Body of pancreas (tissue), 4 donors: ENCODE data around the gene NAGPA. TPM values are rescaled to one million over a fixed set of nuclear protein-coding genes. Genes with fewer than 3 reads are reported as not detected.
"Not testable (repeated sequence)": the region's sequence is repeated elsewhere in the genome, so short reads cannot be mapped to it uniquely, and the experiment has no call there.

Experiments
- ATAC-seq: fragments of 150-250 bp; one replicate; pipeline ENCODE4 v1.9.1; 2016
- DNase-seq, 4 donors: peaks; one replicate each; pipeline ENCODE4 v3.0.0-alpha.2; 2019
- H3K27ac ChIP-seq, 4 donors: fragments of 200-600 bp; sonication (generic); 1 replicate in 3 of 4; 2 replicates in 1 of 4; pipeline versions ENCODE4 v1.5.1 to v1.6.1; 2016 to 2019; ENCODE audit warnings: mild to moderate bottlenecking in 1 of 4, mixed read lengths in 1 of 4, moderate library complexity in 1 of 4
- H3K27me3 ChIP-seq, 2 donors: fragments of 200-600 bp; sonication (generic); one replicate each; pipeline ENCODE4 v1.6.0; 2016; ENCODE audit warnings: mild to moderate bottlenecking in 1 of 2
- H3K36me3 ChIP-seq, 2 donors: fragments of 200-600 bp; sonication (generic); replicated peaks in 1 of 2; 2 replicates each; pipeline ENCODE4 v1.5.1; 2016; ENCODE audit warnings: low read depth in 2 of 2; ENCODE audit not compliant: insufficient read depth in 1 of 2
- H3K4me1 ChIP-seq: fragments of 200-600 bp; sonication (generic); one replicate; pipeline ENCODE4 v1.6.0; 2016
- H3K4me3 ChIP-seq, 2 donors: fragments of 200-600 bp; sonication (generic); 1 replicate in 1 of 2; 2 replicates in 1 of 2; pipeline ENCODE4 v1.5.1; 2016 to 2019
- H3K9me3 ChIP-seq, 3 donors: fragments of 200-600 bp; sonication (generic); 1 replicate in 2 of 3; 2 replicates in 1 of 3; pipeline ENCODE4 v1.5.1; 2016
- CTCF ChIP-seq, 7 experiments: fragments of 450-650 bp in 4 of 7; fragments of 200-600 bp in 3 of 7; sonication (generic) in 3 of 7; IDR thresholded peaks; one replicate each; pipeline ENCODE4 v1.5.1; 2016 to 2019; ENCODE audit warnings: antibody characterized with exemption in 7 of 7
- POLR2A ChIP-seq, 3 donors: fragments of 450-650 bp; IDR thresholded peaks; one replicate each; pipeline ENCODE4 v1.6.1; 2016; ENCODE audit warnings: antibody characterized with exemption in 3 of 3, mild to moderate bottlenecking in 2 of 3
- WGBS, 2 donors: methylation state at CpG; one replicate each; pipeline ENCODE4 v1.1.5; 2017; 5-methylcytosine and 5-hydroxymethylcytosine counted together
- intact Hi-C: fragments of 100-400 bp; cut with DNase I; formaldehyde crosslinking; loops from one replicate; pipeline ENCODE4 v1.15.1; 2023
- total RNA-seq, 2 donors: library from RNA; depleted of rRNA; stranded (reverse); fragments of >200 nt; gene quantifications; one replicate each; pipeline ENCODE4 v1.1.0, GENCODE V29; 2016

The NAGPA gene
- 10 to 100 TPM in 1 of 2 donors, 1 to 10 TPM in 1; 7.9 to 24.6 TPM for total RNA-seq

GRCh38 chr16:5033256-5034166 lies at the start of gene NAGPA:
NAGPA (minus strand) TSS chr16:5033935; CDS start chr16:5033914, 21 bp downstream.
- Histone ChIP-seq H3K4me1 (peaks cover 39% of the 10 kb centered on the region), H3K36me3 (peaks cover 0 to 2% of the 10 kb centered on the region in 2 donors), H3K27me3 (no peaks in the 10 kb centered on the region), H3K9me3 (no peaks in the 10 kb centered on the region), H3K4me3 (peak within 1 kb of the TSS; percentile 88 to 90), H3K27ac (peak within 1 kb of the TSS in 3 of 4 donors; percentile 77 to 84 (median 80))
- intact Hi-C loops = no loop called here
- peak; percentile 87 to 95 (median 90) for DNase-seq
- peak; percentile 78 for ATAC-seq
- TF ChIP-seq POLR2A (IDR thresholded peaks at IDR 0.05) (peak in 2 of 3 donors; percentile 52 to 64), CTCF (IDR thresholded peaks at IDR 0.05) (no peak)
- WGBS, 2 donors = 0 to 1% methylated on average over 22 to 79 of the region's 104 CpGs

GRCh38 chr16:5080996-5081395 lies 47.3 kb upstream of the NAGPA start:
- 76 to 77% methylated on average over 6 to 8 of the region's 9 CpGs for WGBS, 2 donors
- Histone ChIP-seq H3K27ac (peak overlapping the region in 1 of 4 donors; percentile 25), H3K36me3 (peaks cover 2 to 11% of the 10 kb centered on the region in 2 donors)
- H3K9me3 ChIP-seq, H3K4me3 ChIP-seq, H3K27me3 ChIP-seq, intact Hi-C loops, H3K4me1 ChIP-seq, ATAC-seq: not testable (repeated sequence)
- DNase-seq = peak in 1 of 4 donors; percentile 24

DNA sequence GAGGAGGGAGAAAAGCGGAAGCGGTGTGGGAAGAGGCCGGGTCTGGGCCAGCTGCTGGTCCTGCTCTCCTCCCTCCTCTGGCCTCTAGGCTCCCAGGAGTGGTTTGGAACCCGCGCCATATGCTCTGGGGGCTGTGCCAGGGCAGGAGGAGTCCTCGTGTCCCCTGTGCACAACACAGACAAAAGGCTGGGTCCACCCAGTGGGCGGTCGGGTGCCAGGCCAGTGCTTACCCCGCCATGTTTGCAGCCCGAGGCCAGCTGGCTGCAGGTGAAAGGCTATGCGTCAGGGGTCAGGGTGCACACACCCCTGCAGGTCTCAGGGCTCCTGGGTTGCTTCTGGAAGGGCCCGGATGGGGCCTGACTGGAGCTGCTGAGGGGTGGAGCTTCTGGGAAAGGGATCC lies 46.7 kb upstream of the NAGPA start:
- H3K27me3 ChIP-seq, intact Hi-C loops, H3K4me3 ChIP-seq, H3K4me1 ChIP-seq, H3K9me3 ChIP-seq, ATAC-seq: not testable (repeated sequence)
- Histone ChIP-seq H3K27ac (peak overlapping the region in 1 of 4 donors; percentile 25), H3K36me3 (peaks cover 2 to 14% of the 10 kb centered on the region in 2 donors)
- peak in 1 of 4 donors; percentile 87 for DNase-seq
- WGBS, 2 donors = 79% methylated on average over 12 of the region's 12 CpGs; no CpG with 5 or more reads in 1 of the 2 donors

- intact Hi-C loops = loop anchor here (10.0 kb wide), 1 partner anchor 104 kb away; no protein-coding TSS in a partner anchor
- DNase-seq = no peak
These were observed 44.9 kb upstream of the NAGPA start for GRCh38 chr16:5078626-5079025.

GRCh38 chr16:5077304-5077703 lies 43.6 kb upstream of the NAGPA start:
- peaks cover 10% of the 10 kb centered on the region for H3K4me1 ChIP-seq

More at GRCh38 chr16:5078626-5079025, 44.9 kb upstream of the NAGPA start:
- H3K4me3 ChIP-seq = no peak overlapping the region
- no peaks in the 10 kb centered on the region for H3K9me3 ChIP-seq
- no peaks in the 10 kb centered on the region for H3K27me3 ChIP-seq
- H3K4me1 ChIP-seq = no peaks in the 10 kb centered on the region
- TF ChIP-seq POLR2A (IDR thresholded peaks at IDR 0.05) (no peak), CTCF (IDR thresholded peaks at IDR 0.05) (no peak)
- ATAC-seq = no peak
- peaks cover 2 to 17% of the 10 kb centered on the region in 2 donors for H3K36me3 ChIP-seq
- WGBS, 2 donors = 92 to 100% methylated on average over 1 to 17 of the region's 17 CpGs
- no peak overlapping the region for H3K27ac ChIP-seq

More at GRCh38 chr16:5077304-5077703, 43.6 kb upstream of the NAGPA start:
- no peak for TF ChIP-seq CTCF (IDR thresholded peaks at IDR 0.05)
- no peak for TF ChIP-seq POLR2A (IDR thresholded peaks at IDR 0.05)
- Histone ChIP-seq H3K27me3 (no peaks in the 10 kb centered on the region), H3K27ac (no peak overlapping the region), H3K36me3 (peaks cover 2 to 17% of the 10 kb centered on the region in 2 donors), H3K4me3 (no peak overlapping the region), H3K9me3 (no peaks in the 10 kb centered on the region)
- ATAC-seq = no peak
- intact Hi-C loops = loop anchor here (10.0 kb wide), 1 partner anchor 103 kb away; no protein-coding TSS in a partner anchor
- WGBS, 2 donors = 91 to 97% methylated on average over 11 to 13 of the region's 13 CpGs
- DNase-seq = no peak
